HG02885 (cell line): ENCODE results near the gene CLDN24.
"Not testable (repeated sequence)": the region's sequence is repeated elsewhere in the genome, so short reads cannot be mapped to it uniquely, and the experiment has no call there.

Experiments used
- ATAC-seq: cut with Tn5 transposase; IDR thresholded peaks from one replicate; pipeline ENCODE4 v1.9.1; 2021; ENCODE audit warnings: mild to moderate bottlenecking; ENCODE audit not compliant: unreplicated experiment, poor library complexity

Gene CLDN24

GRCh38 chr4:183324056-183324455 lies 1.8 kb upstream of the CLDN24 start:
- ATAC-seq, result not testable (repeated sequence)

- ATAC-seq, result no peak
Measured at GRCh38 chr4:183323295-183323694, 1.1 kb upstream of the CLDN24 start.

- no peak for ATAC-seq
Measured at GRCh38 chr4:183321516-183321915, 710 bp downstream of the CLDN24 start.

GRCh38 chr4:183321079-183321478 lies 1.1 kb downstream of the CLDN24 start:
- no peak for ATAC-seq

GRCh38 chr4:183320211-183321059 lies 1.8 kb downstream of the CLDN24 start, which contains the start of gene CLDN22:
CLDN22 (minus strand) TSS chr4:183320276; CDS start chr4:183320218, 58 bp downstream.
- ATAC-seq, result no peak

- no peak for ATAC-seq
Measured at GRCh38 chr4:183318656-183319055, 3.6 kb downstream of the CLDN24 start.

- ATAC-seq, result no peak
Measured at GRCh38 chr4:183314806-183315205, 7.4 kb downstream of the CLDN24 start.

- ATAC-seq, result no peak
Measured at GRCh38 chr4:183314336-183314735, 7.9 kb downstream of the CLDN24 start.

- no peak for ATAC-seq
Measured at GRCh38 chr4:183312841-183313240, 9.4 kb downstream of the CLDN24 start.

GRCh38 chr4:183306811-183307210 lies 15.4 kb downstream of the CLDN24 start:
- ATAC-seq, result no peak

GRCh38 chr4:183304538-183304937 lies 17.7 kb downstream of the CLDN24 start:
- no peak for ATAC-seq

- no peak for ATAC-seq
Measured at GRCh38 chr4:183304067-183304466, 18.2 kb downstream of the CLDN24 start.

- no peak for ATAC-seq
Measured at GRCh38 chr4:183303301-183303700, 18.9 kb downstream of the CLDN24 start.

- no peak for ATAC-seq
Measured at GRCh38 chr4:183300655-183301054, 21.6 kb downstream of the CLDN24 start.

GRCh38 chr4:183300070-183300469 lies 22.2 kb downstream of the CLDN24 start:
- no peak for ATAC-seq

GRCh38 chr4:183299464-183299863 lies 22.8 kb downstream of the CLDN24 start:
- ATAC-seq, result no peak

- ATAC-seq, result peak; percentile 57
Measured at GRCh38 chr4:183297675-183298074, 24.6 kb downstream of the CLDN24 start.

- no peak for ATAC-seq
Measured at GRCh38 chr4:183295711-183296110, 26.5 kb downstream of the CLDN24 start.

GRCh38 chr4:183291070-183291469 lies 31.2 kb downstream of the CLDN24 start:
- no peak for ATAC-seq

- ATAC-seq, result no peak
Measured at GRCh38 chr4:183289688-183290087, 32.5 kb downstream of the CLDN24 start.

- no peak for ATAC-seq
Measured at GRCh38 chr4:183288955-183289354, 33.3 kb downstream of the CLDN24 start.

GRCh38 chr4:183287677-183288076 lies 34.5 kb downstream of the CLDN24 start:
- ATAC-seq, result no peak
